CD4-positive, alpha-beta T cell treated with Interleukin-17A for 1 hour (primary cell): ENCODE data around the gene ATXN7L1.
A peak's percentile ranks its signal among the peaks of the same experiment; 100 is the strongest.

Experiments
- DNase-seq: peaks from one replicate; pipeline ENCODE4 v3.0.0-alpha.2; 2020

ATXN7L1 gene

DNA sequence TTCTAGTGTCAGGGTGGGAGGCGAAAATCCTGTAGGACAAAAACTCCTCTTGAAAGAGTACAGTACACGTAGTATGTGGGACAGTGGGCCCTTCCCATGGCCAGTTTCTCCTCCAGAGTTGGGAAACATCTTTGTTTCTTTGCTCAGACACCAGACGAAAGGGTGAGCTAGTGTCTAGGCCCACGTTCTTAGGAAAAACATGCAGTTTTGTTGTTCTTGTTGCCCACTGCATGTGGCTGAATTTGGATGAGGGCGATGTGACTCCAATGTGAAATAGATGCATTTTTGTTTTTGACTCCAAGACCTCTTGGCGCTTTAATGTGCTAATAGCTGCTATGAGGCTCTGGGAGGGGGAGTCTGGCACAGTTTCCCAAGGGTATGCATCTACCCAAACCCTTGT is 100.8 kb downstream of the ATXN7L1 start:
- no peak for DNase-seq

DNA sequence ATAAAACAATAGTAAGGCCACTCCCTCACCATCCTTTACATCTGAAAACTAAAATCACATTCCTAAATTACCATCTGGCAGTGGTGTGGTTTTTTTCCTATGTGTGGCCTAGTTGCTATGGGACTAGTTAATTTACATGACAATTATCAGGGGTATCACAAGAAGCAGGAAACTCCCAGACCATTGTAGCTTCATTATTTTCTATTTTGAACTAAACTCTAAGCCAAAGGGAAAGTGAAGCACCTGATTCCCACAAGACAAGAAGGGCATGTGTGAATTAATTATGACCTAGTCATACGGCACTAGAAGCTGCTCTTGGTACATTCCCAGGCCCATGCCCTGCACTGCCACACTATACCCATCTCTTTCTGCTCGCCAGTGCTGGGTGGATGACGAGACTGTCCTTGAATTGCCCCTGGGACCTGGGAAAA is 103.4 kb downstream of the ATXN7L1 start:
- no peak for DNase-seq

DNA sequence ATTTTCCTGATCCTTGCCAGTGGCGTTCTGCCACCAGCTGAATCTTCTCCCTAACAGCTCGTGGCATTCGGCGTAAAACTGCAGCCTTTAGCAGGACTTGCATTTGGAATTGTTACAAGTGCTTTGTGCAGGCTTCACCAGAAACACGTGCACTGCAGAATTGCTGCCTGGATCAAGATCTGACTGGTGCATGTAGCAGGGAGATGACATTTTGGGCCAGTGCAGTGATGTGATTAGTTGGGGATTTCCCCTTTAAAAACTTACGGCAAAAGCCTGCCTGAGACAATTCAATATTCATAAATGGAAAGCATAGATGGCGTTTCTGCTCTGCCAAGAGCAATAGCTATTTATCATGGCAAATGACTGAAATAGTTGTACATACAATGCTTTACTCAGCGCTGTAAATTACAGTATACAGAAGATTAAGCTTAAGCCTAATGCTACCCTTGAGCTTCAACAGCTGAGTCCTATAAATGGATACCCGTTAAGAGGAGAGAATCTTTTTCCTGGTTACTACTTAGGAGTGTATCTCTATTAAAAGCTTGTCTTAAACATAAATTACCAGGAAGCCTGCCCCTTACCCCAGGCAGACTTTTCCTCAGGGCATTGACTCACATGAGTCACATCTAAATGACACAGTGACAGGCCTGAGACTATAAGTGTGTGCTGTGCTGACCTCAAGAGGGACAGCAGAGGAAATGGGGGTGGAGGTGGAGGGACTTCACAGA is 106.3 kb downstream of the ATXN7L1 start:
- no peak for DNase-seq

DNA sequence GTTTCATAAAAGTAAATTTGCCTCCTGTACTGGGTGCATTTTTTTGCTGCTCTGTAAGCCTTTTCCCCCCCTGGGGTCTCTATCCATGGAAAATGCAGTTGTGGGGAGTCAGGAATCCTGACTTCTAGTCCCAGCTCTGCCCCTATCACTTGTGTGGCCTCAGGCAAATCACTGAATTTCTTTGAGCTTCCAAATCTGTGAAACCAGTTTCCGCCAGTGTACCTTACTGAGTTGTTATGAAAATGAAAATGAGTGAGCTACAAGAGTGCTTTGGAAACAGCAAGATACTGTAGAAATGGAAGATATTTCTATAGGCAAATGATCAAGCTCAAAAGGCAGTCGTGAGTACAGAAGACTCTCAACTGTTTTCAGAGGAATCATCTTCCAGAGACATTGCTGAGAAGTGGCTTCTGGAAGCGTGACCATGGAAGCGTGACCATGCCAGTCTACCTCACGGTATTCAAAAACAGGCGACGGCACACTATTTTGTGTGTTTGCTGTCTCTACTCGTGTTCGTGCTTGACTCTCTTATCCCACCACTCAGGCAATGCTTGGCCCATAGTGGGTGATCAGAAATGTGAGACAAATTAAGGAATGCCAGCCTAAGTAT is 107.4 kb downstream of the ATXN7L1 start:
- DNase-seq = no peak

DNA sequence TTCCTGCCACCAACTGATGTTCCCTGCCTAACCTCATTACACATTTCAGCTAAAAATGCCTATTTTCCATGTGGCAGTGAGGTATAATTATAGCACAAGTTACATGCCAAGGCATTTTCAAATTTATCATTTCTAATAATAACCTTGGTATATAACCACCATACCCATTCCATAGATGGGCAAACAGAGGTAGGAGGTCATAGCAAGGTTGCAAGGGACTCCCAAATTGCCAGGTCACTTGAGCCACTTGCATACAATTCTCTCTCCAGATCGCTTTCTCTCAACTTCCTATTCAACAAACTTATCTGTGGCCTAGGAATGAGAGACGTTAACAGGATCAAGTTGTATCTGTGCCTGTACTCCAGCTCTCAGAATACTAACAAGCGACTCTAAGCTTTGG is 108.3 kb downstream of the ATXN7L1 start:
- DNase-seq = no peak

GRCh38 chr7:105766421-105767073 is 109.9 kb downstream of the ATXN7L1 start:
- no peak for DNase-seq

DNA sequence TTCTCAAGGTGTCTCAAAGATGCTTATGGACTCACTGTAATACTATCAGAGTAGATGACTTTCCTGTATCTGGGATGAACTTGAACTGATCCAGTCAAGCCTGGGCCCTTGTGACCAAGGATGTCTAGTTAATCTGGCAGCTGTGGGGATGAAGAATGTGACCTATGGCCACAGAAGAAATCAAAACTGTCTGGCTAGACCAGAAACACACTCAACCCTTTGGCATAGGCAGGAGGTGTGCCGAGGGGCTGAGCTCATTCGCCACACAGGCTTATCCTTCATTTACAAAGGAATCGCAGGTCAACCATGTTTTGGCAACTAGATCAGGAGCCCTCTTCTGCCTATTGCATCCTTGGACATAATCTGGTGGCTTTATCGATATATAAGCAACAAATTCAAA is 110.6 kb downstream of the ATXN7L1 start:
- DNase-seq = no peak

- DNase-seq = no peak
These were observed 111.9 kb downstream of the ATXN7L1 start for GRCh38 chr7:105764506-105764905.

DNA sequence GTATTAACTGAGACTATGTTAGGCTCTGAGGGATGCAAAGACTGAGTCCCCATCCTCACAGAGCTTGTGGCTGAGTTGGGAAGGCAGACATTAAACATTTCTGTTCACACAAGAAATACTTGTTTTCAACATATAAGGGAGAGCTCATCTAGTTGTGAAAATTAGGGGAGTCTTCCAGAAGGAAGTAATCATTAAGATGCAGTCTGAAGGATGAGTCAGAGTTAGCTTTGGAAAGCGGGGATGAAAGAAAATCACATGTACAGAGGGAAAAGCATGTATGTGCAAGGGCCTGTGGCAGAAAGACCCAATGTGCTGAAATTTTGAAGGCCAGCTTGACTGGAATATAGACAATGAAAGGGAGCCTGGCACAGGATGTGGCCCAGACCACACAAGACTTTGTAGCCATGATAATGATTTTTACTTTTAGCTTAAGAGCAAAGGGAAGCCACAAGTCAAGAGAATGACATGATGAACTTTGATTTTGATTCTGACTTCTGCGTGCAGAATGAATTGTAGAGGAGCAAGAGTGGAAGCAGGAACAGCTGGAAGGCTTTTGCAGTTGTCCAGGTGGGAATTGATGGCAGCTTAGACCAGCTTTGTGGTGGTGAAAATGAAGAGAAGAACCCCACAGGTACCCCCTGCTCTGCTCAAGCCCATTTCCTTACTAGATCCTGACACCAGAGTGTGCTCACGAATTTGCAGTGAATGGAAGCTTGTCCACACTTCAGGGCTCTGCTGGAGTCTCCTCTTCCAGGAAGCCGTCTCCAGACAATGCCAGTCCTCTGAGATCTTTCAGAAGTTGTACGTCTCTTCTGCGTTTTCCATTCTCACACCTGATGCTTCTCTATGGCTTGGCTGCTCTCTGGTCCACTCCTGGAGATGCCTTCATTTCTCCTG is 115.6 kb downstream of the ATXN7L1 start:
- DNase-seq = peak; percentile 35

- peak; percentile 49 for DNase-seq
These were observed 116.5 kb downstream of the ATXN7L1 start for GRCh38 chr7:105759670-105760550.

GRCh38 chr7:105756367-105756766 is 120.0 kb downstream of the ATXN7L1 start:
- DNase-seq = no peak

DNA sequence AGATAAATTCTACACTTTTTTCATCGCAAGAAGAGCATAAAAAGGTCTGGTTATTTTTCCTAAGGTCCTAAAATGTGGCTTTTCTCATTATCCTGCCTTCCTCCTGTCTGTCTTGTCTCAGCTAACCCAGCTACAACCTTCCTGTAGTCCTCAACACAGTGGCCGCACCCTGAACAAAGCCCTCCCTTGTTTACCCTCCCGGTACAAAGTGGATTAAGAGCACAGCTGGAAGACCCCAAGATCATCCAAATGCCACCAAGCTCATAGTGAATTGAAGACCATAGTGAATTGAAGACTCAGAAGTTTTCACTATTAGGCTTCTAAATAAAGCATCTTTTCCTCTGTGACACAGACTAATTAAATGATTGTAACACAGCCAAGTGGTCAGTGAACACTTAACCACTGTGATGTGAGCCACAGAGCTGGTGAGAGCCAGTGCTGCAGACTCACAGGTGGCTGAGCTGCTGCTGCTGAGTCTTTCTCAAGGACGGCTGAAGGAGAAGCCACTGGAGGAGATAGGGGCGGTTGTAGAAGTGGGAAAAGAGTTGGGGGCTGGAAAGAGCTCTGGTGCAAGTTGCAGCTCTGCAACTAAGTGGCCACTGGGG is 123.6 kb downstream of the ATXN7L1 start:
- DNase-seq = no peak

DNA sequence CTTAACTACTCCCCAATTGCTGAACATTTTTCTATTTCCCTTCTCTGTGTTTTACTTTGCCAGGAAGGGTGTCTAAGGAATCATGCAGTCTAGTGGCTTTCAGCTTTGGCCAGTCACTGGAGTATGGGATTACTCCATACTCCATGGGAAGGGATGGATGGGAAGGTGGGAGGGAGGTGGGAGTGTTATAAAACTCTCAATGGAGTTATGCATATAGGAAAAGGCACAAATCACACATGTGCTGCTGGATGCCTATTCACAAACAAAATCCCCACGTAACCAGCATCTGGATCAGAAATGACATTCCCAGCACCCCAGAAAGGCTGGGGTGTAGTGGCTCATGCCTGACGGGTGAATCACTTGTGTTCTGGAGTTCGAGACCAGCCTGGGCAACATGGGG is 125.3 kb downstream of the ATXN7L1 start:
- no peak for DNase-seq

DNA sequence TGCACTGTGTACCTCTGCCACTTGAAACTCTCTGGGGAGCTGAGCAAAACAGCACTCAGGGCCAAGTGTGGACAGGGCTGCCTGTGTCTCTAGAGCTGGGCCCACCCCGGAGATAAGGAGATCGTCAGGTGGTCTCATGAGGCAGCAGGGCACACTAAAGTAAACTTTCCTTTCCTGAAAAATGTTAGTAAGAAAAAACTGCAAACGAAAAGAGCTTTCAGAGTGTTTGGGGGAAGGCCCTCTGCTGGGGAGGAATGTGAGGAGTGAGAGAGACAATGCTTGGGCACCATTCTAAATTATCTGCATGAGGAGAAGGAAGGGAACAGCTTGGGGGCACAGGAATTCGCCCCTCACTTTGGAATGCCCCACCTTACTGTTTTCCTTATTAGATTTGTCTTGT is 127.7 kb downstream of the ATXN7L1 start:
- DNase-seq = no peak

DNA sequence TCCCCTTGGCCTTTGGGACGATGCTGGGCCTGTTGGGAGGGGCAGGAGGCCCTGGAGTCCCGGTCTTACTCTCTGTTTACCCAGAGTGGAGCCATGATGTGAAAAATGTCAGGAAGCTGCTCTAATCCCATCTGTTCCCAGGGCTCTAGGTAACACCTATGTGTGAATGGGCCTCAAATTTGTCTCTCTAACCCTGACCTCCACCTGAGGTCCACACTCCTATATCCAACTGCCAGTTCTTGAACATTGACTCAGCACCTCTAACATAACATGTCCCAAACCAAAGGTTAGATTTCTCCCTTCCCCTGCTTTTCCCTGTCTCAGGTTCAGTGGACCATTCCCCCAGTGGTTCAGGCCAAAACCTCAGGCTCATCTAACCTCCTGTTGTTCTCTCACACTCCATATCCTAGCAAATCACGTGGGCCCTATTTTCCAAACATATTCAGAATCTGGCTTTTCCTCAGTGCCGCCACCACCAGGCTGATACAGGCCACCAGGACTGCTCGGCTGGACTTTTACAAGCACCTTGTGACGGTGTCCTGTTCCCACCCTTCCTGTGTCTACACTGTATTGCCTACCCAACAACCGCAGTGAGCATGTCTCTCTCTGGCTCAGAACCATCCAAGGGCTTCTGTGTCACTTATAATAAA is 130.6 kb downstream of the ATXN7L1 start:
- DNase-seq = no peak

DNA sequence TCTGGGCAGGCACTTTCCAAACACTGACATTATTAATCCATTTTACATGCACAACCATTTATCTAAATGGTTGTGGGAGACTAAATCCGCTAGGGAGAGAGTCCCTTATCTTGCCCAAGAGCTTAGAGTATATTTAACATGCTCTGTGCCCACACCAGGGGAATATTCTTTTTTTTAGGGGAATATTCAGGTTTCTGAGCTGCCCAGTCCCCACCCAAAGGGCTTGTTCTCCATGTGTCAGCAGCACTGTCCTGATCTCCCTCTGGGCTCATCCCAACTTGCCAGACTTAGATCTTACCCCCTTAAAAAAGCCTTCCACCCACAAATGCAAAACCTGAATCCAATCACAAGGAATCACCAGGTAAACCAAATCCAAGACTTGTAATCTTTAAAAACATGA is 132.1 kb downstream of the ATXN7L1 start:
- DNase-seq = no peak

DNA sequence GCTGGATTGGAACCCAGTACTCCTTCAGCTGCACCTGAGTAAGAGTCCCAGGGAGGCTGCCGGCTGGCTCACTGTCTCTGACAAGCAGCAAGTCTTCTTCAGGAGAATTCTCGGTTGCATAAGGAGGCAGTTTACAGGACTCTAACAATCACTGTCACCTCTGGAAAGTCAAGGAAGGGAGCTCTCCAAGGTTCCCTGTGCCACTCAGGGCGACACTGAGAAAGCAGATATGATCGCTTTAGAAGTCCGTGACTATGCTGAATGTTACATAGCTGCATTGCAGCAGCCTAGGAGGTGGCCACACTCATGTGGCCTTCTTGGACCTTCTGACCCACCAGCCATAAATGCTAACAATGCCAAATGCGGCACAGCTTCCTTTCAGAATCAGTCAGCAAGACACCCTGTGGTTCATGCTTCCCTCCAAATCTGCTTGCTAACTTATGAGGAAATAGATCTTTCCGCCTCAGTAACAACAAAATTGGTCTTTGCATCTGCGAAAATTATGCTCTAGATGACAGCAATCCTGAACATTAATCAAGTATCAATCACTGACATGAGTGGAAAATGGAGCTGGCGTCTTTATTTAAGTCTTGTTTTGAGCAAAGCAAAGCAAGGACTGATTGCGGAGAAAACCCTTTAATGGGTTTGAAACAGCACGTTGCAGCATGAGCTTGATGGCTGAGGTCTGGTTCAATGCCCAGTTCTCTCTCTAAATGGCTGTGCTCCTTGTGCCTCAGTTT is 132.9 kb downstream of the ATXN7L1 start:
- DNase-seq = no peak

DNA sequence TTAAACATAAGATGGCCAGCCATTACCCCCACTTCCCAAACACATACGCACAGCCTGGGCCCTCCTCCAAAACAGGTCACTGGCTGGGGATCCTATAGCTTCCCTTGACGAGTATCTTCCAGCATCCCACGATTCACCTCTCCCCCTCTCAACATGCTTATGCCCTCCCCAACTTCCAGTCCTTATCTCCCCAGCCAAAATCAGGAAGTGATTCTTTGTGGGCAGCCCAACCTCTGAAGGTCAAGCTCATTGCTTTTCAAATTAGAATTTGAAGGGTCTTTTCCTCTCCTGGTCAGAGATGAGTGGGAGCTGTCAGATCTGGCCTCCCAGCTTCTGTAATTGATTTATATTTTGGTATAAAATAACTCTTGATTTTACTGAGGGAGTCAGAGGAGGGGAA is 133.6 kb downstream of the ATXN7L1 start:
- no peak for DNase-seq

DNA sequence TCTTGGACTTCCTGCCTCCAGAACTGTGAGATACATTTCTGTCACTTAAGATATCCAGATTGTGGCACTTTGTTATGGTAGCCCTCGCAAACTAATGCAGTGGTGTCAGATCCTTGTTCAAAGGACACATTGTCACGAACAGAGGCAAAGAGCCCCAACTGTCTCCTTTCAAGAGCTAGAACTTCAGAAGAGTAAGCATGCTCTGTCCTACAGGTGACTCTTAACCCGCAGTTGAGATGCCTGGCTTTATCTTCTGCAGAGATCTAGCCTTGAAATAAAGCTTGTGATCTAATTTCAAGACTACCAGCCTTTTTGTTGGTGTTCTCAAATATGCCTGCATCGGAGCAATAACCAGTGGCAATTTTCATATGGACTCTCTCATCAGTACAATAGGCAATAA is 134.4 kb downstream of the ATXN7L1 start:
- DNase-seq = no peak

DNA sequence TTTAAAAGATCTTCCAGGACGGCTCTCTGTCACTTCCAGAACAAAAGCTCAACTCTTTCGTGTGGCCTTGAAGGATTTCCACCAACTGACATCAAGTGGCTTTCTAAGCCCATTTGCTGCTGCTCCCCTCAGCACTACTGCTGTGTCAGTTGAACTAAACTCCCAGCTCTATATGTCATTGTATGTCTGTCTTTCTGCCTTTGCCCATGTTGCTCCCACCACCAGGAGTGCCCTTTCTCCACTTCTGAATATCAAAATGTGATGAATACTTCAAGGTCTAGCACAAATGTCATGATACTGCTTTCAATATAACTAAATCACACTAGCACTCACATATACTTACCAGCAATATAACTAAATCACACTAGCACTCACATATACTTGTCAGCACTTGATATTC is 138.3 kb downstream of the ATXN7L1 start:
- DNase-seq = no peak

GRCh38 chr7:105734233-105734632 is 142.2 kb downstream of the ATXN7L1 start:
- no peak for DNase-seq
